MV-4-11 (cell line): ENCODE data around the gene GLIPR1.
A peak's percentile ranks its signal among the peaks of the same experiment; 100 is the strongest.
"Not testable (repeated sequence)": the region's sequence is repeated elsewhere in the genome, so short reads cannot be mapped to it uniquely, and the experiment has no call there.

ENCODE experiments used
- DNase-seq: peaks from one replicate; lab custom pipeline; 2025; lab: John Stamatoyannopoulos, UW

The GLIPR1 gene

GRCh38 chr12:75521224-75521623 is 40.7 kb downstream of the GLIPR1 start:
- DNase-seq = not testable (repeated sequence)

- not testable (repeated sequence) for DNase-seq
Measured at GRCh38 chr12:75522124-75522523, 41.6 kb downstream of the GLIPR1 start.

DNA sequence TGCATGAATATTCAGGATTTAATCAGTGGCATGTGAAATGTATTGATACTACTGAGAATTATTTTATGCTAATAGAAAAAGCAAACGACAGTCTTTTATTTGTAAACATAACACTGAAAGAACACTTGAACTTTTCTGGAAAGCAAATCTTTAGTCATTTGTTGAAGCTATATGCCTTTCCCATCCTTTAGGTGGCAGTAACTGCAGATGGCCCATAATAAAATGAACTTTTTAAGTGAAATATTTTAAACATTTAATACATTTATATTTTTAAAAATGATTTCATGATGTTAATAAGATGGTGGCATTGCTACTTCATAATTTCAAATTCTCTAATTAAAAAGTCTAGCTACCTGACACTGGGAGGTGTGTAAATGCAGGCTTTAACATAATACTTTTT is 44.7 kb downstream of the GLIPR1 start:
- no peak for DNase-seq

- peak; percentile 95 for DNase-seq
Measured at GRCh38 chr12:75526655-75527511, 46.3 kb downstream of the GLIPR1 start.

DNA sequence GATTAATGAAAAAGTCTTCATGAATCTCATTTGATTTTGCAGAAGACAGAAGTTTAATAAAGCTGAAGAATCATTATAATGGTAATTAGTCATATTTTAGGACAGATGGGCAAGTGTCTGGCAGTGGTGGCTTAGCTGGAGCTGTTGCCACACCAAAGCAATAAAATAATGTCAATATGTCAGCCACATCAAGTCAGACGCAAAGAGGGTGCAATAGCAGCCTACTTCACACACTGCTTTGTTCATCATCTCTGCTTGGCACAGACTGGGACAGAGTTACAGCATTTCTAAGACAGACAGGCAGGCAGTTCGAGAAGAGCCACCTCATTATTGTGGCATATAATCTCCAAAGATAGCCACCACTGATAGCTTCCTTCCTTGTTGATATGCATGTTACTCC is 47.7 kb downstream of the GLIPR1 start:
- DNase-seq = peak; percentile 34

DNA sequence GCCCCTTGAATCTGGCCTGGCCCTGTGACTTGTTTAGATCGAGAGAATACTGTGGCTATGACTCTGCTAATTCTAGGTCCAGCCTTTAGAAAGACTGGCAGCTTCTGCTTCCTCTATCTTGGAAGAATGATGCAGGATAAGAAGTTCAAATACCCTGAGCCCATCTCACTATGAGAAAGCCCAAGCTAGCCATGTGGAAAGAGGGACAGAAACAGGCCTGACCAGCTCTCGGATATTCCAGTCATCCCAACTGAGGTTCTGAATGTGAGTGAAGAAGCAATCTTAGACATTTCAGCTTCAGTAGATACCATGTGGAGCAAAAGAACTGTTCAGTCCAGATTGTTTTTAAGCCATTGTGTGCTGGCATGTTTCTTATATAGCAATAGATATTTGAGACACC is 48.1 kb downstream of the GLIPR1 start:
- DNase-seq = no peak

GRCh38 chr12:75529316-75529715 is 48.8 kb downstream of the GLIPR1 start:
- no peak for DNase-seq

DNA sequence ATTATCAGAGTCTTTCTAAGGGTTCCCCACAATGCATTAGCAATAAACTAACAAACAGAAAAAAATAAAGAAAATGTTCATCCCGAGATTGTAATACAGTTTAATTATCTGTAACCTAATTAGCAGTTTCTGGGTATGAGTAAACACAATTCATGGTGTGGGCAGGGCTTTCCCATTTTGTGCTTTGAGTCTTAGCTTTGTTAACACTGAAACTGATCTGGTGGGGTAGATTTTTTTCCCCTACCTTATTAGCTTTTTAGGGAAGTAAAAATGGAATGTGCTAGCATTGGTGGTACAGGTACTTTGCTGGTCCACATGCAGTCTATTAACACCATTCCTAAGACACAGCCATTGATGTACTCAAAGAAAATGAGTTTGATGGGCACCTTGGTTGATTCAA is 49.3 kb downstream of the GLIPR1 start:
- no peak for DNase-seq

DNA sequence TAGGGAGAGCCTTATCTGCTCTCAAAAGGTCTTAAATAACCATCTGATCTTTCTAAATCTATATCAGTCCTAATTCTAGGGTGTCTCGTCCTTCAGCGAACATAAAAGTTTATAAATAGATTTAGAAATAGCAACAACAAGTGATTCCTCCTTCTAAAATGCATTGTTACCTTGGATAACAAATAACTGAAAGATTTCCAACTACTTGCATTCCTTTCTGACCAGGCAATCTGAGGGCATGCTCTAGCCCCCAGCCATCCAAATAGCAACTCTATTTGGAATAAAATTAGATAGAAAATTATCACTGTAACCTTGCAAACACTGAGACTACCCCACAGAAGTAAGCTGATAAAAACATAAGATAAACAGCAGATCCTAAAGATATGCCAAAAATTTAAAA is 52.7 kb downstream of the GLIPR1 start:
- DNase-seq = no peak

DNA sequence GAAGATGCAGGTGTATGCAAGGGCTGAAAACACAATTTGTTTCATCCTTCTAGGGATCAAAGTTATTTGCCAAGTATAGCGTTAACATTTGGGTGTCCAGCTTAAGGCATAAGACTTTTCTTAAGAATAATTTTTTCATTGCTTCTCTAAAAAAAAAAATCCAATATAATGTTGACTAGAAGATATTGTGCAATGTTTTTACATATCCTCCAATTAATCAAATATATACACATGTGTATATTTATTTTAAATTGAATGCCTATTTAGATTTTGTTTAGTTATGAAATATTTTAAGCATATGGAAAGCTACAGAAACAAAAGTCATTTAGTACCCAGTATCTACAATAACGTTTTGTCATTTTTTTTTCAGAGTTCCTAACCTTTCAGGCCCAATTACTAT is 59.3 kb downstream of the GLIPR1 start:
- no peak for DNase-seq

DNA sequence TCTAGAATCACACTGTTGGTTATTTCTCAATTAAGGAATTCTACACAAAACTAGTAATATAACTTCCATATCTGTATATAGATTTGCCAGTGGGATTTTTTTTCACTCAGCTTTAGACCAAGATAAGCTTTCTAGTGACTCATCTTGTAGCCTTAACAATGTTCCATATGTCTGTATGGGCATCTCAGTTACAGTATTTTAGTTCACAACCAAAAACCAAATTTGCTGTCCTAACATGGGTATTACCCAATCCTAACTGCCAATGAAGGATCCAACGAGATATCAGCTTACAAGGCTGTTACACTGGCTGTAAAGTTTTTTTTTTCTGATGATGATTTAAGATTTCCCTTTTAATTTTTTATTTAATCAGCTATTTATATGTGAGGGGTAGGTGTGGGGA is 62.4 kb downstream of the GLIPR1 start:
- peak; percentile 79 for DNase-seq

- DNase-seq = no peak
Measured at GRCh38 chr12:75543529-75543928, 63.0 kb downstream of the GLIPR1 start.

DNA sequence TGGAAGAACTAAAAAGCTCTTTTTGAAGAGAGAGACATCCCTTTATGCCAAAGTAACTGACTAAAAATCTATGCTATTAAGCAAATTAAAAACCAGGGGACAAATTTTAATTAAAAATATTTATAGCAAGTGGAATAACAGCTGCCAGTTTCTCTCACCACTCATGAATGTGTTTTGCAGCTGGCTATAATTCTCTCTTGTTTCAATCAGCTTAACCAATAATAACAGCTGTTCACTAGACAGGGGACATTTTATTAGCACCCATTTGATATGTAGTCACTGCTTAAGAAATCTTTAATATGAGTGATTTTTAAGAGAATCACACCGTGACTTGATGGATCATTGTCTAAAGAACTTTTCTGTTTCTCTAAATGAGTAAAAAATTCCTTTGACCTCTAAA is 65.1 kb downstream of the GLIPR1 start:
- no peak for DNase-seq

DNA sequence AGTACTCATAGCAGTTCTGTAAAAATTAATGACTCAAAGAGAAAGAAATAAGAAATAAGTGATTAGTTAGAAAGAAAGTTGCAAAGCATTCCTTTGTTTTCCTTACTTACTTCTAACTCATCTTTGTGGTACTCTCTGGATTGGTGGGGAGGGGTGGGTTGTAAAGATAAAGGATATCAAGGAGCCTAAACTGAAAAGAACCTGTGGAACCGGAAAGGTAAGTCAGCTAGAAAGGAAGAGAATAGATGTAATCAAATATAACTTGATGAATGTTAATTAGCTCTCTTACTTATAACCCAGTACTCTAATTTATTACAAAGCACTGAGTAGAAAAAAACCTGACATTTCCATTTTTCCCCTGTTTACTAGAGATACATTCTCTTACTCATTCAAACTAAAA is 68.3 kb downstream of the GLIPR1 start:
- no peak for DNase-seq

DNA sequence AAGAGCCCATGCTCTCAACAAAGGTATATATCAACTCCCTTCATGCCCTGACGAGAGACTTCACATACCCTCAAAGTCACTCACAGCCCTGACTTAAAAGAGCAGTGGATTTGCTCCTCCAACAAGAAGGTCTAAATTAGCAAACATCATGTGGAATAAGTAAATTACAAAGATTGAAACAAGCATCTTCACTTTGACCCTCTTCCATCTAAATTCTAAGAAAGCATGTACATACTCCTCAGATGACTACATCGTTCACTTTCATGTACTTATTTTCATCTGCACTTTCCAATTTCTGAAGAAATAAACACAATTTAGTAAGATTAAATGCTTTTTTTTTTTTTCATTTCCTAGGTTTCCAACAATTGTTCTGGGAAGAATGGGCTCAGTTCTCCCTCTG is 69.4 kb downstream of the GLIPR1 start:
- DNase-seq = no peak

GRCh38 chr12:75550401-75551240 is 70.1 kb downstream of the GLIPR1 start:
- no peak for DNase-seq

GRCh38 chr12:75551477-75551876 is 70.9 kb downstream of the GLIPR1 start:
- DNase-seq = no peak

DNA sequence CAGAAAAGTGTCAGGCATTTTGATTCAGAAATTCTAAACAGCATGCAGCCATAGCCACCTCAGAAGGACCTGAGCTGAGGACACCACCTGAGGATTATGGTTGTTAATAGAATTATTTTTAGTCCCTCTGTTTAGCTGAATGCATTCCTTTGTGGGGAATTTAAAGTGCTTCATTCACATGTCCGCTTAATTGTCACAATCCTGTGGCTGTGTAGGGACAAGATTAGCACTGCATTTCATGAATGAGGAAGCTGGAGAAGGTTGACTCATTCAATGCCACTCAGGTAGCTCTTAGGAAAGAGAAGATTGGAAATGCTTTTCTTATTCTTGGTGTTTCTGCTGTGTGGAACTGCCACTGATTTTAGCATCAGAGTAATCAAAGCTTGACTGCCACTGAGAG is 72.8 kb downstream of the GLIPR1 start:
- peak; percentile 69 for DNase-seq
